Endodermal cell (in vitro differentiated cells): ENCODE results near the gene PPA1. TPM values are rescaled to one million over a fixed set of nuclear protein-coding genes. Genes with fewer than 3 reads are reported as not detected.

ENCODE experiments used
- DNase-seq: peaks from one replicate; pipeline ENCODE4 v3.0.0-alpha.2; 2017
- H3K27ac ChIP-seq: 2 replicates; pipeline ENCODE4 v1.5.1; 2013; ENCODE audit warnings: mild to moderate bottlenecking, low read depth, low read length, moderate library complexity
- H3K27me3 ChIP-seq: 2 replicates; pipeline ENCODE4 v1.6.1; 2013; ENCODE audit warnings: mild to moderate bottlenecking, low read length, moderate library complexity; ENCODE audit not compliant: insufficient read depth, control insufficient read depth, poor library complexity, severe bottlenecking
- H3K36me3 ChIP-seq: 2 replicates; pipeline ENCODE4 v1.7.0; 2013; ENCODE audit warnings: mild to moderate bottlenecking, low read length, moderate library complexity; ENCODE audit not compliant: control insufficient read depth, insufficient read depth
- H3K4me1 ChIP-seq: one replicate; pipeline ENCODE4 v1.7.0; 2013; ENCODE audit warnings: low read length; ENCODE audit not compliant: control insufficient read depth, insufficient read depth
- H3K4me3 ChIP-seq: 2 replicates; pipeline ENCODE4 v1.5.1; 2013; ENCODE audit warnings: mild to moderate bottlenecking, low read length, moderate library complexity
- H3K9ac ChIP-seq: 2 replicates; pipeline ENCODE4 v1.6.1; 2013; ENCODE audit warnings: mild to moderate bottlenecking, low read length, moderate library complexity; ENCODE audit not compliant: poor library complexity, severe bottlenecking; ENCODE audit errors: extremely low read depth
- H3K9me3 ChIP-seq: 2 replicates; pipeline ENCODE4 v1.6.1; 2013; ENCODE audit warnings: mild to moderate bottlenecking, low read length, moderate library complexity; ENCODE audit not compliant: control insufficient read depth
- H3K27ac Mint-ChIP-seq: 2 replicates; pipeline ENCODE4 v1.8.0; 2020; ENCODE audit warnings: mixed read lengths
- H3K27me3 Mint-ChIP-seq: 2 replicates; pipeline ENCODE4 v1.8.0; 2021; ENCODE audit warnings: mild to moderate bottlenecking, mixed read lengths; ENCODE audit not compliant: insufficient read depth
- H3K36me3 Mint-ChIP-seq: 2 replicates; pipeline ENCODE4 v1.8.0; 2020; ENCODE audit warnings: low read depth, mixed read lengths
- H3K4me1 Mint-ChIP-seq: 2 replicates; pipeline ENCODE4 v1.8.0; 2020; ENCODE audit warnings: mixed read lengths
- H3K4me3 Mint-ChIP-seq: 2 replicates; pipeline ENCODE4 v1.8.0; 2020; ENCODE audit warnings: mild to moderate bottlenecking, moderate library complexity, mixed read lengths
- H3K9me3 Mint-ChIP-seq: 2 replicates; pipeline ENCODE4 v1.8.0; 2020; ENCODE audit warnings: mild to moderate bottlenecking, mixed read lengths
- WGBS, 2 experiments: methylation state at CpG; one replicate each; pipeline versions ENCODE4 v1.1.5 to v1.1.7; 2013; ENCODE audit warnings: missing lambda C conversion rate in 2 of 2, mixed read lengths in 1 of 2; ENCODE audit not compliant: insufficient coverage in 1 of 2, insufficient read length in 1 of 2; 5-methylcytosine and 5-hydroxymethylcytosine counted together
- total RNA-seq, 2 donors: library from RNA; stranded (reverse); fragmentation: NEBNext Ultra II Directional in 1 of 2; extraction: Animal tissue kit (Norgen Biotek cat#: 25700) in 1 of 2; gene quantifications; 2 replicates in 1 of 2; 3 replicates in 1 of 2; pipeline ENCODE4 v1.2.1, GENCODE V29; 2021
- TF ChIP-seq, protein P1 (sequence below): fragments of 200-600 bp; sonication (generic); conservative IDR thresholded peaks from 2 replicates; pipeline ENCODE4 v1.5.0; 2021; ENCODE audit warnings: antibody characterized with exemption, mild to moderate bottlenecking

PPA1 gene
- total RNA-seq, 2 donors from 2014 or later = 63.3 to 72.1 TPM

DNA sequence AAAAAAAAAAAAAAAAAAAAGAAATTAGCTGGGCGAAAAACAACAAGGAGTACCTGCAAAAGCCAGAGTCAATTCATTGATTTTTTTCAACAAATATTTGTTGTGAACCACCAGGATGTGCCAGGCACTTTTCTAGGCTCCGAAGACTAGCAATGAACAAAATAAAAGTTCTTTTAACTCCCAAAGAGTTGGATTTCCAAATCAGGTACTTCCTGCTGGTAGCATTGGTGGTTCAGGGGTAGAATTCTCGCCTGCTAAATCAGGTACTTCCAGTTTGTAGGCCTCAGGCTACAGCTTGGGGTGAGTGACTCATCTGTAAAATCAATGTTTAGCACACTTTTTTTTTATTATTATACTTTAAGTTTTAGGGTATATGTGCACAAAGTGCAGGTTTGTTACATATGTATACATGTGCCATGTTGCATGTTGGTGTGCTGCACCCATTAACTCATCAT, 10.9 kb downstream of the PPA1 start:
- Mint-ChIP-seq H3K36me3 (peaks cover 13% of the 10 kb centered on the region), H3K27ac (no peak overlapping the region), H3K9me3 (no peaks in the 10 kb centered on the region), H3K4me3 (no peak overlapping the region), H3K27me3 (no peaks in the 10 kb centered on the region), H3K4me1 (no peaks in the 10 kb centered on the region)
- Histone ChIP-seq H3K9me3 (no peaks in the 10 kb centered on the region), H3K27me3 (no peaks in the 10 kb centered on the region), H3K4me1 (no peaks in the 10 kb centered on the region), H3K4me3 (no peak overlapping the region), H3K9ac (no peak overlapping the region), H3K36me3 (peaks cover 53% of the 10 kb centered on the region), H3K27ac (no peak overlapping the region)
- 70 to 80% methylated on average over 2 to 3 of the region's 3 CpGs for WGBS, 2 experiments
- DNase-seq = no peak
- TF ChIP-seq, protein P1, sequence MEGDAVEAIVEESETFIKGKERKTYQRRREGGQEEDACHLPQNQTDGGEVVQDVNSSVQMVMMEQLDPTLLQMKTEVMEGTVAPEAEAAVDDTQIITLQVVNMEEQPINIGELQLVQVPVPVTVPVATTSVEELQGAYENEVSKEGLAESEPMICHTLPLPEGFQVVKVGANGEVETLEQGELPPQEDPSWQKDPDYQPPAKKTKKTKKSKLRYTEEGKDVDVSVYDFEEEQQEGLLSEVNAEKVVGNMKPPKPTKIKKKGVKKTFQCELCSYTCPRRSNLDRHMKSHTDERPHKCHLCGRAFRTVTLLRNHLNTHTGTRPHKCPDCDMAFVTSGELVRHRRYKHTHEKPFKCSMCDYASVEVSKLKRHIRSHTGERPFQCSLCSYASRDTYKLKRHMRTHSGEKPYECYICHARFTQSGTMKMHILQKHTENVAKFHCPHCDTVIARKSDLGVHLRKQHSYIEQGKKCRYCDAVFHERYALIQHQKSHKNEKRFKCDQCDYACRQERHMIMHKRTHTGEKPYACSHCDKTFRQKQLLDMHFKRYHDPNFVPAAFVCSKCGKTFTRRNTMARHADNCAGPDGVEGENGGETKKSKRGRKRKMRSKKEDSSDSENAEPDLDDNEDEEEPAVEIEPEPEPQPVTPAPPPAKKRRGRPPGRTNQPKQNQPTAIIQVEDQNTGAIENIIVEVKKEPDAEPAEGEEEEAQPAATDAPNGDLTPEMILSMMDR = no peak

DNA sequence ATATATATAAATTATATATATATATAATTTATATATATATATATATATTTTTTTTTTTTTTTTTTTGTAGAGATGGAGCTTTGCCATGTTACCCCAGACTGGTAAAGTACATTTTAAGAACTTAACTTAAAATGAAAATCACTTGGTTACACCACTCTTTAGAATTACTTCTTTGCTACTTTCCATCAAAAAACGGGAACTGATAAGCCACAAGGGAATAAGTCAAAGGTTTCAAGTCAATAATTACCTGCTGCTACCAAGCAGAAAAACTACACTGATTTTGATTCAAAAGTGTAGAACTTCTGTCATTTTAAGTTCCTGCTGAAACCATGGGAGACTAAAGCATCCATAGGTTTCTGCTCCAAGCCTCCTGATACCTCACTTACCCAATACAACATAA, 12.2 kb downstream of the PPA1 start:
- no peaks in the 10 kb centered on the region for H3K27me3 Mint-ChIP-seq
- Histone ChIP-seq H3K9me3 (no peaks in the 10 kb centered on the region), H3K36me3 (peaks cover 52% of the 10 kb centered on the region), H3K27me3 (no peaks in the 10 kb centered on the region), H3K27ac (no peak overlapping the region), H3K4me3 (no peak overlapping the region), H3K4me1 (no peaks in the 10 kb centered on the region), H3K9ac (no peak overlapping the region)
- no peaks in the 10 kb centered on the region for H3K9me3 Mint-ChIP-seq
- H3K27ac Mint-ChIP-seq = no peak overlapping the region
- no peak for DNase-seq
- H3K4me3 Mint-ChIP-seq = no peak overlapping the region
- 87 to 100% methylated on average over 1 of the region's 1 CpG for WGBS, 2 experiments
- H3K36me3 Mint-ChIP-seq = peaks cover 17% of the 10 kb centered on the region
- no peaks in the 10 kb centered on the region for H3K4me1 Mint-ChIP-seq
- TF ChIP-seq, protein P1 = no peak

DNA sequence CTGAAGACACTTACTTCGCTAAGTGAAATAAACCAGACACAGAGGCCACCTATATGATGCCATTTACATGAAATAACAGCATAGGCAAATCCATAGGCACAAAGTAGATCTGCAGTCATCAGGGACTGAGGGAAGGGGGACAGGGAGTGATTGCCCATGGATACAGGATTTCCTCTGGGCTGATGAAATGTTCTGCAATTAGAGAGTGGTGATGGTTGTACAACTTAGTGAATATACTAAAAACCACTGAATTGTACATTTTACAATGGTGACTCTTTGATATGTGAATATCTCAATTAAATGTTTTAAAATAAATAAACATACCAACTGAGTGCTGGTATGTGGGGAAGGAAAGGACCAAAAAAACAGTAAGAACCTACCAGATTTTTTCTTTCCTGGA, 20.4 kb downstream of the PPA1 start:
- Mint-ChIP-seq H3K27ac (no peak overlapping the region), H3K36me3 (peaks cover 53% of the 10 kb centered on the region), H3K27me3 (no peaks in the 10 kb centered on the region), H3K4me1 (no peaks in the 10 kb centered on the region), H3K4me3 (no peak overlapping the region), H3K9me3 (no peaks in the 10 kb centered on the region)
- H3K36me3 ChIP-seq = peaks cover 82% of the 10 kb centered on the region
- no peaks in the 10 kb centered on the region for H3K9me3 ChIP-seq
- no peak overlapping the region for H3K4me3 ChIP-seq
- TF ChIP-seq, protein P1 = no peak
- H3K27me3 ChIP-seq = no peaks in the 10 kb centered on the region
- no peaks in the 10 kb centered on the region for H3K4me1 ChIP-seq
- no peak overlapping the region for H3K9ac ChIP-seq
- no peak overlapping the region for H3K27ac ChIP-seq
- WGBS, 2 experiments = 100% methylated on average over 1 of the region's 1 CpG; no CpG with 5 or more reads in 1 of the 2 experiments
- DNase-seq = no peak
